Measurements from ENCODE around the gene GOLPH3L.

DNA sequence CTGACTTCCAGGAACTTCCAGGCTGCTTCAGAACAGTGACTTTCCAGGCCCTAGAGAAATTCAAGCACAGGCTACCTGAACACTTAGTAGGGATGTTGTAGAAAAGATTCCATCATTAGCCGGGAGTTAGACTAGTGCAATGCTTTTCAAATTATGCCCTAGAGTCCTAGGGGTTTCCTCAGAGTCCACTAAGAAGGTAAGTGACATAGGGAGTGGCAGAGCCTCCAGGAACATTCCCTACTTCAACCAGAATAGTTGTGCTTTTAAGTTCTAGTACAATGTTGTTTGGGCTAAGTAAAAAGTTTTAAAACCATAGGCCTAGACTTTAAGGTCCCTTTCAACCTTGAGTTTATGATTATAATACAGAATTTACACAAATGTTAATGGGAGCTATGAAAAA, 9.1 kb upstream of the GOLPH3L start:
- TF ChIP-seq, protein P1, sequence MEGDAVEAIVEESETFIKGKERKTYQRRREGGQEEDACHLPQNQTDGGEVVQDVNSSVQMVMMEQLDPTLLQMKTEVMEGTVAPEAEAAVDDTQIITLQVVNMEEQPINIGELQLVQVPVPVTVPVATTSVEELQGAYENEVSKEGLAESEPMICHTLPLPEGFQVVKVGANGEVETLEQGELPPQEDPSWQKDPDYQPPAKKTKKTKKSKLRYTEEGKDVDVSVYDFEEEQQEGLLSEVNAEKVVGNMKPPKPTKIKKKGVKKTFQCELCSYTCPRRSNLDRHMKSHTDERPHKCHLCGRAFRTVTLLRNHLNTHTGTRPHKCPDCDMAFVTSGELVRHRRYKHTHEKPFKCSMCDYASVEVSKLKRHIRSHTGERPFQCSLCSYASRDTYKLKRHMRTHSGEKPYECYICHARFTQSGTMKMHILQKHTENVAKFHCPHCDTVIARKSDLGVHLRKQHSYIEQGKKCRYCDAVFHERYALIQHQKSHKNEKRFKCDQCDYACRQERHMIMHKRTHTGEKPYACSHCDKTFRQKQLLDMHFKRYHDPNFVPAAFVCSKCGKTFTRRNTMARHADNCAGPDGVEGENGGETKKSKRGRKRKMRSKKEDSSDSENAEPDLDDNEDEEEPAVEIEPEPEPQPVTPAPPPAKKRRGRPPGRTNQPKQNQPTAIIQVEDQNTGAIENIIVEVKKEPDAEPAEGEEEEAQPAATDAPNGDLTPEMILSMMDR (IDR thresholded peaks at IDR 0.05), result no peak
- TF ChIP-seq POLR2A (IDR thresholded peaks at IDR 0.05), result no peak
